NCI-H146 (cell line): ENCODE data around the gene CMTM4.
"Not testable (repeated sequence)": the region's sequence is repeated elsewhere in the genome, so short reads cannot be mapped to it uniquely, and the experiment has no call there.

Experiments used
- DNase-seq: peaks from one replicate; lab custom pipeline; 2025; lab: John Stamatoyannopoulos, UW

Gene CMTM4

GRCh38 chr16:66673691-66674090, 22.9 kb downstream of the CMTM4 start:
- DNase-seq: no peak

- no peak for DNase-seq
These were observed 25.7 kb downstream of the CMTM4 start for GRCh38 chr16:66670691-66671388.

GRCh38 chr16:66668777-66669444, 27.6 kb downstream of the CMTM4 start:
- no peak for DNase-seq

GRCh38 chr16:66667944-66668343, 28.6 kb downstream of the CMTM4 start:
- no peak for DNase-seq

- DNase-seq: no peak
These were observed 33.9 kb downstream of the CMTM4 start for GRCh38 chr16:66662445-66663194.

- not testable (repeated sequence) for DNase-seq
These were observed 34.7 kb downstream of the CMTM4 start for GRCh38 chr16:66661671-66662346.

- no peak for DNase-seq
These were observed 35.4 kb downstream of the CMTM4 start for GRCh38 chr16:66661210-66661560.

GRCh38 chr16:66660422-66661209, 35.9 kb downstream of the CMTM4 start:
- DNase-seq: peak; percentile 46

GRCh38 chr16:66658860-66659190, 37.7 kb downstream of the CMTM4 start:
- no peak for DNase-seq

GRCh38 chr16:66658143-66658859, 38.2 kb downstream of the CMTM4 start:
- DNase-seq: peak; percentile 14

- DNase-seq: no peak
These were observed 40.0 kb downstream of the CMTM4 start for GRCh38 chr16:66656547-66656946.

- no peak for DNase-seq
These were observed 42.8 kb downstream of the CMTM4 start for GRCh38 chr16:66653581-66654350.

GRCh38 chr16:66652661-66653360, 43.7 kb downstream of the CMTM4 start:
- DNase-seq: no peak

GRCh38 chr16:66651965-66652364, 44.6 kb downstream of the CMTM4 start:
- DNase-seq: no peak

GRCh38 chr16:66651474-66651765, 45.1 kb downstream of the CMTM4 start:
- DNase-seq: peak; percentile 12

- DNase-seq: peak; percentile 88
These were observed 45.7 kb downstream of the CMTM4 start for GRCh38 chr16:66650707-66651473.

GRCh38 chr16:66649636-66650205, 46.8 kb downstream of the CMTM4 start:
- no peak for DNase-seq

- no peak for DNase-seq
These were observed 47.4 kb downstream of the CMTM4 start for GRCh38 chr16:66649167-66649566.

- DNase-seq: no peak
These were observed 48.7 kb downstream of the CMTM4 start for GRCh38 chr16:66647866-66648265.
